ENCODE data around the gene COPB1. TPM values are rescaled to one million over a fixed set of nuclear protein-coding genes. Genes with fewer than 3 reads are reported as not detected.

COPB1 gene
- total and polyA plus RNA-seq, 2 of the 8 experiments (the other 6 are each of a cell fraction or from before 2014, with no cell fraction given): 28.7 to 72.1 TPM

DNA sequence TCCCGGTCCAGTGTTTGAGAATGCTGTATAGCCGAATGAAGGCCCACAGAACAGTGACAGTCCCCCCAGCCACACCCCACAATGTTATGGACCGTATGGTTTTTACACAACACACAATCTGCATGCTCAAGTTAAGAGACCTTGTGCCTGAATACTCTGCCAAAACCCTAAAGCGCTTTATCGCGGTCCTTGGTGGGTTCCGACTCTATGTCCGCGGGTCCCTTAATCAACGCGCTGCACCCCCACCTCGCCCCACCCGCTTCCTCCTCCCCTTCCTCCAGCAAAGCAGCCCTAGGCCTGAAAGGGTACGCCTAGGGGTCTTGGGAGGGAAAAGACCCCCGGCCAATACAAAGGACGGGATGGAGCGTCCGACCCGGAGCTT, 442 bp downstream of the COPB1 start (continued):
- no peak for TF ChIP-seq BCL11A (IDR thresholded peaks at IDR 0.05; ENCODE audit: low read depth in 2 of 2, low read length in 2 of 2)
- no peak for TF ChIP-seq ASH2L (IDR thresholded peaks at IDR 0.05; ENCODE audit: low read length)
- TF ChIP-seq, protein P1, sequence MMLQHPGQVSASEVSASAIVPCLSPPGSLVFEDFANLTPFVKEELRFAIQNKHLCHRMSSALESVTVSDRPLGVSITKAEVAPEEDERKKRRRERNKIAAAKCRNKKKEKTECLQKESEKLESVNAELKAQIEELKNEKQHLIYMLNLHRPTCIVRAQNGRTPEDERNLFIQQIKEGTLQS (IDR thresholded peaks at IDR 0.05; ENCODE audit: insufficient read depth, low read depth, low read length): no peak

All from H1 (cell line).